Large intestine (tissue), 1 donor: ENCODE measurements around the gene ROMO1. TPM values are rescaled to one million over a fixed set of nuclear protein-coding genes. Genes with fewer than 3 reads are reported as not detected.

Experiments used
- polyA plus RNA-seq: library from polyadenylated mRNA; unstranded; fragments of 120-200 nt; gene quantifications from one replicate; pipeline ENCODE4 v1.2.1, GENCODE V29; 2013

ROMO1 gene
- polyA plus RNA-seq, 1 donor: 133 TPM

Other genes with a start within 250 kb of the ROMO1 start
- gene CEP250, start 243.8 kb upstream of the ROMO1 start, polyA plus RNA-seq: 31.0 TPM
- gene C20orf173, start 169.8 kb upstream of the ROMO1 start, polyA plus RNA-seq: not detected
- gene ERGIC3, start 157.3 kb upstream of the ROMO1 start, polyA plus RNA-seq: 271 TPM
- 1.5 TPM for gene SPAG4, start 83.6 kb upstream of the ROMO1 start, polyA plus RNA-seq
- 150 TPM for gene CPNE1, start 34.5 kb upstream of the ROMO1 start, polyA plus RNA-seq
- 62.4 TPM for gene RBM12, start 34.5 kb upstream of the ROMO1 start, polyA plus RNA-seq
- 32.1 TPM for gene NFS1, start 53 bp upstream of the ROMO1 start, polyA plus RNA-seq
- gene RBM39, start 42.9 kb downstream of the ROMO1 start, polyA plus RNA-seq: 429 TPM
- 23.6 TPM for gene PHF20, start 72.6 kb downstream of the ROMO1 start, polyA plus RNA-seq